Subcutaneous abdominal adipose tissue (tissue), 5 donors: ENCODE measurements around the gene P2RX7.

ENCODE experiments used
- H3K27ac ChIP-seq: one replicate; pipeline ENCODE4 v1.7.0; 2013; ENCODE audit warnings: low read depth, mild to moderate bottlenecking, inconsistent platforms, low read length, moderate library complexity
- H3K27me3 ChIP-seq, 5 donors: one replicate each; pipeline ENCODE4 v1.7.0; 2013; ENCODE audit warnings: low read length in 5 of 5, inconsistent platforms in 1 of 5; ENCODE audit not compliant: control insufficient read depth in 5 of 5, insufficient read depth in 4 of 5
- H3K36me3 ChIP-seq, 5 donors: one replicate each; pipeline ENCODE4 v1.7.0; 2013; ENCODE audit warnings: low read length in 5 of 5; ENCODE audit not compliant: control insufficient read depth in 5 of 5, insufficient read depth in 5 of 5
- H3K4me1 ChIP-seq, 5 donors: one replicate each; pipeline ENCODE4 v1.7.0; 2013; ENCODE audit warnings: low read length in 5 of 5, mild to moderate bottlenecking in 3 of 5, moderate library complexity in 1 of 5; ENCODE audit not compliant: control insufficient read depth in 5 of 5, insufficient read depth in 5 of 5
- H3K4me3 ChIP-seq, 5 donors: one replicate each; pipeline ENCODE4 v1.7.0; 2013; ENCODE audit warnings: low read length in 5 of 5, low read depth in 1 of 5
- H3K9ac ChIP-seq, 5 donors: one replicate each; pipeline ENCODE4 v1.7.0; 2013; ENCODE audit warnings: low read length in 5 of 5, mild to moderate bottlenecking in 4 of 5, moderate library complexity in 3 of 5
- H3K9me3 ChIP-seq, 5 donors: one replicate each; pipeline ENCODE4 v1.7.0; 2013; ENCODE audit warnings: low read length in 5 of 5; ENCODE audit not compliant: control insufficient read depth in 5 of 5
- donor health status: healthy.
- donor health status: healthy.
- donor health status: healthy.
- donor health status: healthy.
- donor health status: healthy.

P2RX7 gene

DNA sequence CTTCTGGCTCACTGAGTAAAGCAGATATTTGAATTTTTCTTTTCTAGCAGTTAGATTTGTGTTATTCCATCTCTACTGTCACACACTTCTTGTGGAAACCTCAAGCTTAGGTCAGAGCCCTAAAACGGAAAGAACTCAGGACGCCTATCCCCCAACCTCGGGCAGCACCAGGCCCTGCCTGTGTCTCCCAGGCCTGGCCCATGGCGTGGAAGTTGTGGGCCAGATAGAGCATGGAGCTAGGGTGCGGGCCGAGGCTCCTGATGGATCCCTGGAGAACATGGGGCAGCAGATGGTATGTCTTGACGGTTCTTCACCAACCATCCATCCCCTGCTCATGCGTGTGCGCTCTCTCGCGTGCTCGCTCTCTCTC, 97.8 kb downstream of the P2RX7 start:
- Histone ChIP-seq H3K9ac (no peak overlapping the region), H3K36me3 (peaks cover 0 to 57% (median 19%) of the 10 kb centered on the region in 5 donors), H3K4me3 (no peak overlapping the region), H3K4me1 (peaks cover 0 to 6% (median 2%) of the 10 kb centered on the region in 5 donors), H3K27ac (no peak overlapping the region), H3K27me3 (no peaks in the 10 kb centered on the region), H3K9me3 (no peaks in the 10 kb centered on the region)

DNA sequence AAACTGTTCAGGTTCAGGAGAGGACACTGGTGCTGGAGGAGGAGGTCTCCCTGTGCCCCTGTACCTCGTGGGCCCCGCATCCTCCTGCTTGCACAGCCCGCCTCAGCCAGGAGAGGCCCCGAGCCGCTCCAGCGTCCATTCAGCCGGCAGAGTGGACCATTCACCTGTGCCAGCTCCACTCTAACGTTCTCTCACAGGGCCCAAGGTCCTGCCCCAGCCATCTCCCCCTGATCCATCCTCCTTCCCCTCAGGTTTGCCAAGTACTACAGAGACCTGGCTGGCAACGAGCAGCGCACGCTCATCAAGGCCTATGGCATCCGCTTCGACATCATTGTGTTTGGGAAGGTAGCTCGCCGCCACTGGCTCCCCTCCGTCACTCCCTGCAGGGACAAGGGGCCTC, 99.5 kb downstream of the P2RX7 start:
- no peak overlapping the region for H3K27ac ChIP-seq
- H3K9me3 ChIP-seq = no peaks in the 10 kb centered on the region
- H3K9ac ChIP-seq = no peak overlapping the region
- peaks cover 0 to 6% (median 2%) of the 10 kb centered on the region in 5 donors for H3K4me1 ChIP-seq
- H3K36me3 ChIP-seq = peaks cover 0 to 64% (median 31%) of the 10 kb centered on the region in 5 donors
- no peak overlapping the region for H3K4me3 ChIP-seq
- no peaks in the 10 kb centered on the region for H3K27me3 ChIP-seq

DNA sequence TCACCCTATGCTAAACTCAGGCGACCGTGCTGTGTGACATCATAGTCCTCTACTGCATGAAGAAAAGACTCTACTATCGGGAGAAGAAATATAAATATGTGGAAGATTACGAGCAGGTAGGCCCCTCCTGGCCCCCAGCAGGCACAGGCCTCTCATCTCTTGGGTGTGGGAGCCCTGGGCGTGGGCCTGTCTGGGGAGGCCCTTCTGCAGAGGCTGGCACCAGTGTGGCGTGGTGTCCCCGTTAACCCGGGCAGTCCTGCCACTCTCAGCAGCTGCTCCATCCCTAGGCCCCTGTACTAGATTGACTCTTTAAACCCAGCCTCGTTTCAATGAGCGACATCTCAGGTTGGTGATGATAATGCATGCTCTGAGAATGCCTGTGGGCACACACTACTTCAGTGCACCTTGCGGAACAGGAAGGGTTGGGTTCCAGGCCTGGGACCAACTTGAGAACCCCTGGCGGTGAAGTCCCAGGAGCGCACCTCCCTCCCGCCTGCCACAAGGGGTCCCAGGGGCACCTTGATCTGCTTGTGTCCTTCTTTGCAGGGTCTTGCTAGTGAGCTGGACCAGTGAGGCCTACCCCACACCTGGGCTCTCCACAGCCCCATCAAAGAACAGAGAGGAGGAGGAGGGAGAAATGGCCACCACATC, 100.4 kb downstream of the P2RX7 start:
- peaks cover 0 to 69% (median 41%) of the 10 kb centered on the region in 5 donors for H3K36me3 ChIP-seq
- no peaks in the 10 kb centered on the region for H3K9me3 ChIP-seq
- H3K27ac ChIP-seq = no peak overlapping the region
- H3K27me3 ChIP-seq = no peaks in the 10 kb centered on the region
- H3K4me3 ChIP-seq = no peak overlapping the region
- no peak overlapping the region for H3K9ac ChIP-seq
- peaks cover 0 to 8% (median 2%) of the 10 kb centered on the region in 5 donors for H3K4me1 ChIP-seq

DNA sequence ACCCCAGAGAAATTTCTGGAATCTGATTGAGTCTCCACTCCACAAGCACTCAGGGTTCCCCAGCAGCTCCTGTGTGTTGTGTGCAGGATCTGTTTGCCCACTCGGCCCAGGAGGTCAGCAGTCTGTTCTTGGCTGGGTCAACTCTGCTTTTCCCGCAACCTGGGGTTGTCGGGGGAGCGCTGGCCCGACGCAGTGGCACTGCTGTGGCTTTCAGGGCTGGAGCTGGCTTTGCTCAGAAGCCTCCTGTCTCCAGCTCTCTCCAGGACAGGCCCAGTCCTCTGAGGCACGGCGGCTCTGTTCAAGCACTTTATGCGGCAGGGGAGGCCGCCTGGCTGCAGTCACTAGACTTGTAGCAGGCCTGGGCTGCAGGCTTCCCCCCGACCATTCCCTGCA, 100.9 kb downstream of the P2RX7 start:
- Histone ChIP-seq H3K4me1 (peaks cover 0 to 10% (median 2%) of the 10 kb centered on the region in 5 donors), H3K27ac (no peak overlapping the region), H3K36me3 (peaks cover 0 to 69% (median 42%) of the 10 kb centered on the region in 5 donors), H3K4me3 (no peak overlapping the region), H3K9ac (no peak overlapping the region), H3K27me3 (no peaks in the 10 kb centered on the region), H3K9me3 (no peaks in the 10 kb centered on the region)

DNA sequence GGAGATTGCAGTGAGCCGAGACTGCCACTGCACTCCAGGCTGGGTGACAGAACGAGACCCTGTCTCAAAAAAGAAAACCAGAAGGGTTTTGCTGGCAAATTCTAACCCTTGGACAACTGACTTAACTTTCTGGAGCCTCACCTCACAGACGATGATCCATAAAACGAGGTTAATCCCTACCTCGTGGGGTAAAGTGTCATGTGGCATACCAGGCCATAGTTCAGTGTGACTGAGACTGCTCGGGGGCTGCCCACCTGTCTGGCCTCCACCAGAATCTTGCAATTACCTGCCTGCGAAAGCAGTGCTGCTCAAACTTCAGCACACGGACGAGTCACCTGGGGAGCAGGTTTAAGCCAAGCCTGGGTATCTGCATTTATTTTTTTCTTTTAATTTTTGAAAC, 104.1 kb downstream of the P2RX7 start:
- Histone ChIP-seq H3K4me1 (peaks cover 0 to 29% (median 21%) of the 10 kb centered on the region in 5 donors), H3K27ac (no peak overlapping the region), H3K9ac (no peak overlapping the region), H3K36me3 (peaks cover 0 to 76% (median 43%) of the 10 kb centered on the region in 5 donors), H3K4me3 (no peak overlapping the region), H3K9me3 (no peaks in the 10 kb centered on the region), H3K27me3 (no peaks in the 10 kb centered on the region)

DNA sequence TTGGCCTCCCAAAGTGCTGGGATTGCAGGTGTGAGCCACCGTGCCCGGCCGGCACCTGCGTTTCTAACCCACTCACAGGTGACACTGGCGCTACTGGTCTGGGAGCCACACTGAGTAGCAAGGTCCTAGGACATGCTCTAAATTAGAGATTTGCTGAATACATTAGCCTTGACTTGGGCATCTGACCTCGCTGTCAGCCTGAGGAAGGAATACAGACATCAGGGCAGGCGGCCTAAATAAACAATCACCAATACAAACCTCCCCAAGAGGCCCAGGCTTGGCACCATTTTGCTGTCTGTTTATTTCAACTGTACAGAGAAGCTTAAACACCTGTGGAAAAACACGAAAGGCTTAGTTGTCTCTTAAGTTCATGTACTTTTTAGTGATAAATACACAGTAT, 104.7 kb downstream of the P2RX7 start:
- Histone ChIP-seq H3K36me3 (peaks cover 0 to 73% (median 43%) of the 10 kb centered on the region in 5 donors), H3K9ac (no peak overlapping the region), H3K27me3 (no peaks in the 10 kb centered on the region), H3K9me3 (no peaks in the 10 kb centered on the region), H3K4me1 (peaks cover 0 to 29% (median 21%) of the 10 kb centered on the region in 5 donors), H3K4me3 (no peak overlapping the region), H3K27ac (no peak overlapping the region)
